GM04503 (cell line): ENCODE data around the gene PHKB.

Experiments used
- DNase-seq: peaks from one replicate; pipeline ENCODE4 v3.0.0-alpha.2; 2012; ENCODE audit warnings: low read depth

The PHKB gene

GRCh38 chr16:47687694-47688093 lies 226.6 kb downstream of the PHKB start:
- no peak for DNase-seq

- no peak for DNase-seq
These were observed 232.1 kb downstream of the PHKB start for GRCh38 chr16:47693226-47693625.

GRCh38 chr16:47694543-47694942 lies 233.4 kb downstream of the PHKB start:
- no peak for DNase-seq

DNA sequence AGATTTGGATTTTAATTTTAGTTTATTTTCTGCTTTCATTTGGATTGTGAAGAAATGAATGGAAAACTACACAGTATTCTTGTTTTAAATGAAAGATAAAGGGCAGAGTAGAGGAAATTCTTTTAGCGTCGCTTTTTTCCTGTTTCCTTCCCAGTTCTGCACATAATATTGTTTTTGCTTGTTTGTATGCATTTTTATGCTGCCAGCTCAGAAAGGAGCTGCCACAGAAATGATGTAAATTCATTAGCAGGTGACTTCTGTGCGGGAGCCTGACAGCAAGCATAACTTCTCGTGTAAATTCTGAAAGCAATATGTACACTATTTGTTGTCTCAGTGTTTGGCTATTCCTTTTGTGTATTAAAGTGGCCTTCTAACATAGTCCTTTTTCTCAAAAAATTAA lies 234.6 kb downstream of the PHKB start:
- no peak for DNase-seq

DNA sequence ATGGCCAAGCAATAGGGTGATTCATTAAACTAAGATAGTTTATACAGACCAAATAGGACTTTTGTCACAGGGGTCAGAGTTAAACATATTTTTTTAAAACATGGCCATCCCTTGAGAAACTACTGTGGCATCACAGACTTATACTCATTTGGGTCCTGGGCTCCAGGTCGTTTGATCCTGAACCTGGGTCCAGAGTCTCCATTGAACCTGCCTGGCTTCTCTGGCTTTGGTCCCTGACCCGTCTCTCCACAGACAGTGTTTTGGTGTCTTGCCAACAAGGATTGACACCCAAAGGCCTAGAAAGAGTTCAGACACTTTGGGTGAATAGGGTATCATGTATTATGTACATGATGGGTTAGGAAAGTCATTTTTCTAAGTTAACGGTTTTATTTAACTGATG lies 236.7 kb downstream of the PHKB start:
- DNase-seq: no peak

GRCh38 chr16:47699106-47699505 lies 238.0 kb downstream of the PHKB start:
- DNase-seq: no peak

- no peak for DNase-seq
These were observed 239.9 kb downstream of the PHKB start for GRCh38 chr16:47700857-47701587.

DNA sequence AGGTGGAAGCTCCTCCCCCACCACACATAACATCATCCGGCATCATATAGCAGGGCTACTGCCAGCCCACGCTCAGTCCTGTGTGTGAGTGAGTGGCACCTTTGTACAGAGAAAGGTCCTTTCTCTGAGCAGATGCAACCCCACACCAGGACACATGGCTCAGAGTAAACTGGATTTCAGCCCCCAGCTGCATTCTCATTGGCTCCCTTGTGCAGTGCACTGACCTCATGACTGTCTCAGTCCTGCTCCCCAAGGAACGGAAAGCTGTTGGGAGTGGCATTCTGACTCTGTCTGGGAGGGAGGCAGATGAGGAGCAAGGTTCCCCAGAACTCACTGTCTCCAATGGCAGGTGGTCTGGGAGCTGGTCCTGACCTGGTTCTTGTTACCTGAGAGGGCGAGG lies 244.1 kb downstream of the PHKB start:
- no peak for DNase-seq

GRCh38 chr16:47711809-47712208 lies 250.7 kb downstream of the PHKB start:
- no peak for DNase-seq

DNA sequence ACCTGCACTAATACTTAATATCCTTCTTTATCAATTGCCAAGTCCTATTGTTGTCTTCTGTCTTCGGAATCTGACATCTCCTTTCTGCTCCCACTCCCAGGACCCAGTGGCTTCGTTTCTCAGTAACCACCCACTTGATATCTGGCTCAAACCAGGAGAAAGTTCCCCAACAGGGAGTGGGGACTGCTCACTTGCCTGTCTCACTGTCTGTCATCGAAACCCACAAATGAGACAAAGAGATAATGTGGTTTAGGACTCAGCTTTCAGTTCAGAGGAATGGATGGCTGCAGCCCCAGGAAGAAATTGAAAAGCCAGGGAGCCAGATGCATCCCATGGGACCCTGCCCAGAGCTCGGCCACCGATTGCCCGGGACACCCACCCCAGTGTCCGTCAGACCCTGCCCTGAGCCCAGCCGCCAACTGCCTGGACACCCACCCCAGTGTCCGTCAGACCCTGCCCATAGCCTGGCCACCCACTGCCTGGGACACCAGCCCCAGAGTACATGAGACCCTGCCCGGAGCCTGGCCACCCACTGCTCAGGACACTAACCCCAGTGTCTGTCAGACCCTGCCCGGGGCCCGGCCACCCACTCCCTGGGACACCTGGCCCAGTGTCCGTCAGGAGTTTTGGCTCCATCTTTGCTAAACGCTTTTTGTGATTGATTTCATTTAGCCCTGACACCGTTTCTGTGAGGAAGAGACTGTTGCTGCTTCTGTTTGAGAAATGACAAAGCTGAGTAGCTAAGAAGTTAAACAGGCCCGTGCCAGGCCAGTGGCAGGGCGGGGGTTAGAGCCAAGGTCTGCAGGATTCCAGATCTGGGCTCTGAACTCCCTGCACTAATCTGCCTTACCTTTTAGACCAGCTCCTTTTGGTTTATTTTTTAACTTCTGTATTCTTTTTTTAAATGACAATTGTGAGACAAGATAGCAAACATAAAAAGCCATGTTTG lies 251.4 kb downstream of the PHKB start:
- DNase-seq: no peak

- DNase-seq: peak; percentile 4
These were observed 252.1 kb downstream of the PHKB start for GRCh38 chr16:47713225-47713595.

- no peak for DNase-seq
These were observed 254.4 kb downstream of the PHKB start for GRCh38 chr16:47715442-47716083.

GRCh38 chr16:47716571-47716970 lies 255.4 kb downstream of the PHKB start:
- no peak for DNase-seq

GRCh38 chr16:47719713-47720112 lies 258.6 kb downstream of the PHKB start:
- no peak for DNase-seq

GRCh38 chr16:47721006-47721637 lies 260.0 kb downstream of the PHKB start:
- no peak for DNase-seq

GRCh38 chr16:47722046-47722445 lies 260.9 kb downstream of the PHKB start:
- no peak for DNase-seq

DNA sequence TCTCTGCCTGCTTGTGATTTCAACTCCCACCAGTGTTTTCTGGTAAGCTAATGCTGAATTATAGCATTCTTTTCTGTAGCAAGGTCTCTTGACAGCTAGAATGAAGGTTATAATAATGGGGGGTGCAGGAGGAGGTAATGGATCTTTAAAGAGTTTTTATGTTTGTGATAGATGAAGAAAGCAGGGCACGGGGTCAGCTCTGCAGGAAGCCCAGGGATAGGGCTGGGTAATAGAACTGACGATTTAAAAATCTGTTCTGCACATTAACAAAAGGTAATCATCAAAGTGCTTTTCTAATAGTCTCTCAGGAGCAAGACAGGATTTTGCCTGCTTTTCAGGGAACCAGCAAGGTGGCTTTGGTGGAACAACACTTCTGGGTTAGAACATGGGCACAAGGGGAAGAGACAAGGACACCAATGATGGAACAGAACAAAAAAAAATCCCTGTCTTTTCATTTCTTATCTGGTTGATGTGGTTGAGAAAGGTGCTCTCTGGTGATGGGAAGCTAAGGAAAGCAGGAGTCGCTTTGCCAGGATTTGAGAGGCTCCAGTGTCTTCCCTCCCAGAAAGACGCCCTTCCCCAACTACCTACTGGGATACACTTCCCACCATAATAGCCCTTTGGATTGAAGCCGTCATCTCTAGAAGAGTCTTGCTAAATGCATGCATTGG lies 263.1 kb downstream of the PHKB start:
- no peak for DNase-seq

GRCh38 chr16:47725188-47725695 lies 264.1 kb downstream of the PHKB start:
- DNase-seq: no peak

GRCh38 chr16:47726031-47726675 lies 265.0 kb downstream of the PHKB start:
- DNase-seq: no peak

GRCh38 chr16:47727131-47727530 lies 266.0 kb downstream of the PHKB start:
- no peak for DNase-seq

GRCh38 chr16:47728205-47728604 lies 267.1 kb downstream of the PHKB start:
- DNase-seq: no peak
